Amygdala (tissue), 56 donors: Measurements from ENCODE around the gene GPR161.

Experiments used
- DNase-seq, 56 donors: peaks; one replicate each; lab custom pipeline; 2025; lab: John Stamatoyannopoulos, UW

GPR161 gene

GRCh38 chr1:168050880-168051279, 85.8 kb downstream of the GPR161 start:
- no peak for DNase-seq

DNA sequence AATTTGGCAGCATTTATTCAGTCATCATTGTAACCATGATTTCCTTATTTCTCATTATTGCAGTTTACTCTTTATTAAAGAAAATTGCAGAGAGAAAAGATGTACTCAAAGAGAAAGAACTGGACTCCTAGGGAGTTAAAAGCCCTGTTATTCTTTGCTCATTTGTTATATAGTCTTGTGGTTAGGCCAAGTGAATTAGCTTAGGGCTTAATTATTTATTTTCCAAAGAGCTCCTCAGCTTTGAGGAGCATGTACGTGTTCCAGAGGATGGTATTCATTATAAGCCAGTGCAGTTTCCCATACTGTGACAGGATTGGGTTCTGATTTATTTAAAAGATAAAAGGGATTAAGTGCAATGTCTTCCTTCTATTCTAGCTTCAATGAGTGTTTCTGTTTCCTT, 86.4 kb downstream of the GPR161 start:
- DNase-seq = no peak

GRCh38 chr1:168045311-168045710, 91.4 kb downstream of the GPR161 start:
- DNase-seq = no peak

DNA sequence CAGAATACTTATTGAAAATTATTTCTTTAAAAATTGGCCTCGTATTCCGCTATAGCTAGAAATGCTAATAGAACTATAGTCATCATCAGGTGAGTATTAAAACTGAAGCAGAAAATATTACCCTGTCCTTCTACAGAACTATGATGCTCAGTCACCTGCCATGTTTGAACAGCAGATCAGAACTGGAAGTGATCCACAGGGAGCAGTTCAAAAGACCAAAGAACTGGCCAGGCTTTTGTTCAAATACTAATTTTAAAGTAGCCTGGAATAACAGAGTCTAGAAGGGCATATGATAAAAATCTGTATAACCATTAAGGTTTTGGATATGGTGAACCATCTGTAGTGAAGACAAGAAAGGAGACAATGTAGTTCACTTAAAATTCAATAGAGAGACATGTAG, 94.4 kb downstream of the GPR161 start:
- no peak for DNase-seq

DNA sequence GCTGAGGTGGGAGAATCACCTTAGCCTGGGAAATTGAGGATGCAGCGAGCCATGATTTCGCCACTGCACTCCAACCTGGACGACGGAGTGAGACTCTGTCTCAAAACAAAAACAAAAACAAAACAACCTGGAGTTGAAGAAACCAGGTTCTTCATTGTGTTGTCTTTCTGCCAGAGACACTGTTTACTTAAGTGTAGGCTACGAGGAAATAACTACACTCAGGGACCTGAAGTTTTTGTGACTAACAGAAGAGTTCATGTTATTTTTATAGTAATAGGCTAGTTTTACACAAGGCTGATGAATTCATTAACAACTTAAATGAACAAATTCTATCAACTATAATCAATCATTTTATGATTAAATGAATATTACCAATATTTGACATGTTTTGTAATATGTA, 101.4 kb downstream of the GPR161 start:
- DNase-seq = no peak

DNA sequence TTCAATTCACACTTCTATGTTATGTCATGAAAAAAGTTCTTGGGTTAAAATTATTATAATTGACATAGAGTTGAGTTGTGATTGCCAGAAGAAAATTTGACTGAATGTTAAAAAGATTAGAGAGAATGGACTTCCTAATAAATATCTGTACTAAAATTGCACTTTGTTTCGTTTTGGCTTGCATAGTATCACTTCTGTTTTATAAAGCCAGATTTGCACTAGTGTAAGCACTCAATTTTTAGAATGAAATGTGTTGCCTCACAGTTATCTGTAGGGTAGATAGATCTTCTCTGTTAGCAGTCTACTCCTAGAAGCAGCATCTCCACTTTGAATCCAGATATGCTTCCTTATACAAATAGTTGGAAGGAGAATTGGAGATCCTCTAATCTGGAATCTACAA, 104.7 kb downstream of the GPR161 start:
- no peak for DNase-seq

DNA sequence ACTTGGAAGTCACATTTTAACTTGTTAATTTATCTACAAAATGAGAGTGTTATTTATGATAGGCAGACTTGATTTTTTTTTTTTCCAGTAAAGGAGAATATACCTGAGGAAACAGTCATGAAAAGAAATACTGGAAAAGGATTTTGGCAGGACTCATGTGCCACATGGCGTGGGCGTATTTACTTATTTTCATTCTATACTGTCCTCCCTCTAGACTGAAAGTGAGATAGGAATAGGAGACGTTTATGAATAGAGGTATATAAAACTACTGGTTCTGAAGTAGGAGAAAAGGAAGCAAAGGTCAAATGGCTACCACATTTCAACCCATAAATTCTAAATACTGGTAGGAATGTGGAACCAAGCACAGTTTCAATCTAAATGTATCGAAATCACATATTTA, 105.1 kb downstream of the GPR161 start:
- DNase-seq = no peak

GRCh38 chr1:168031198-168031597, 105.5 kb downstream of the GPR161 start:
- DNase-seq = no peak
